ENCODE results near the gene ZCCHC24.
A peak's percentile ranks its signal among the peaks of the same experiment; 100 is the strongest.

The ZCCHC24 gene

DNA sequence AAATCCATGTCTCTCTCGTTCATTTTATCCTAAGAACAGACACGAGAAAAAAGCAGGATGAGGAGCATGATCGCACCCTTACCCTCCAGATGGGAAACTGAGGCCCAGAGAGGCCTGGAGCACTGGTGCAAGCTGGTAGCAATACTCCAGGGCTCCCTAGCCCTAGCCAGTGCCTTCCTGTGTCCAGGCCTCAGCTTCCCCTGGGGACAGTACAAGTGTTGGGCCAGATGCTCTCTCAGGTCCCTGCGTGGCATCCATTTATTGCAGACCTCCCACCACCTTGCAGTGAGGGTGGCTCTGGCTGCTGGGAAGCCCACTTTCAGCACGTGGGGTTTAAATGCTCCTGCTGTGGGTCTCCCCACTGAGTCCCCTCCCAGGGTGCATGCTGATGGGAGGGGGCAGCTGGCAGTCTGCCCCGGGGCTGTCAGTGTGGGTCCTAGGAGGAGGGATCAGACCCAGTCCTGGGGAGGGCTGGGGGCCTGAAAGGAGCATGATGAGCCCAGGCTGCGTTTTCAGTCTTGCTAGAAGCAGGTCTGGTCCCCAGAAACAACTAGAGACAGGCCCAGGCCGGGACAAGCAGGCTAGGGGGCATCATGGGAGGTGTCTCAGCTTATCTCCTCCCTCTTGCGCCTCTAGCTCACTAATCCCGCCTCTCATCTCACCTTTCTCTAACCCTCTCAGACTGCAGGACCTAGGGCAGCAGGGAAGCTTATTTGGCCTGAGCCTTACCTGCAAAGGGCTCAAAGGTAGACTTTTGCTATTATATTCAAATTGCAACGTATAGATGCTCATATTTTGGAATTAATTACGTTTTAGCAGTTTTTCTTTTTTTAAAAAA lies 98.8 kb downstream of the ZCCHC24 start:
- Histone ChIP-seq H3K9ac (ENCODE audit: insufficient read length, low read depth) (peak overlapping the region; percentile 14), H3K36me3 (ENCODE audit: insufficient read depth, insufficient read length, low read length) (peaks cover 31% of the 10 kb centered on the region), H3K9me3 (ENCODE audit: insufficient read depth, low read length) (no peaks in the 10 kb centered on the region), H3K27me3 (ENCODE audit: insufficient read depth, insufficient read length) (peaks cover 4% of the 10 kb centered on the region), H3K4me1 (ENCODE audit: insufficient read depth, insufficient read length) (peaks cover 18% of the 10 kb centered on the region), H3K4me3 (ENCODE audit: insufficient read length, low read depth) (no peak overlapping the region)
- TF ChIP-seq YY1 (IDR thresholded peaks at IDR 0.05; ENCODE audit: insufficient read depth, insufficient read length) (no peak), ZNF274 (IDR thresholded peaks at IDR 0.05; ENCODE audit: low read depth, low read length) (no peak), SUZ12 (IDR thresholded peaks at IDR 0.05; ENCODE audit: extremely low read depth, insufficient read depth, insufficient read length) (no peak)
- DNase-seq (ENCODE audit: low read depth, low spot score), result no peak

DNA sequence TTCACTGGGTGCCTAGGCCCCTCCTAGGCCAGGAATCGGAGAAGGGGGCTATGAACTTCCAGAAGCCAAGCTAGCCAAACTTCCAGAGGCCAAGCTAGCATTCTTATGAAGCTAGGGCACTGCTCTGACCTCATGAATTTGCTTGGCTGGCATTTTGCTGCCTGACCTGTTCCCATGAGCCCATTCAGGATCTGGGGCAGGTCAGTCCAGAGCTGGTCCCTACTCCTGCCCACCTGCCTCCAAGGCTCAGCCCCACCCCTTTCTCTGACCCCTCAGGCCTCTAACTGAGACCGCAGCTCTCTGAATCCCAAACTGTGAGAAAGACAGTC lies 99.4 kb downstream of the ZCCHC24 start:
- no peak overlapping the region for H3K9ac ChIP-seq (ENCODE audit: insufficient read length, low read depth)
- TF ChIP-seq YY1 (IDR thresholded peaks at IDR 0.05; ENCODE audit: insufficient read depth, insufficient read length) (no peak), ZNF274 (IDR thresholded peaks at IDR 0.05; ENCODE audit: low read depth, low read length) (no peak), SUZ12 (IDR thresholded peaks at IDR 0.05; ENCODE audit: extremely low read depth, insufficient read depth, insufficient read length) (no peak)

DNA sequence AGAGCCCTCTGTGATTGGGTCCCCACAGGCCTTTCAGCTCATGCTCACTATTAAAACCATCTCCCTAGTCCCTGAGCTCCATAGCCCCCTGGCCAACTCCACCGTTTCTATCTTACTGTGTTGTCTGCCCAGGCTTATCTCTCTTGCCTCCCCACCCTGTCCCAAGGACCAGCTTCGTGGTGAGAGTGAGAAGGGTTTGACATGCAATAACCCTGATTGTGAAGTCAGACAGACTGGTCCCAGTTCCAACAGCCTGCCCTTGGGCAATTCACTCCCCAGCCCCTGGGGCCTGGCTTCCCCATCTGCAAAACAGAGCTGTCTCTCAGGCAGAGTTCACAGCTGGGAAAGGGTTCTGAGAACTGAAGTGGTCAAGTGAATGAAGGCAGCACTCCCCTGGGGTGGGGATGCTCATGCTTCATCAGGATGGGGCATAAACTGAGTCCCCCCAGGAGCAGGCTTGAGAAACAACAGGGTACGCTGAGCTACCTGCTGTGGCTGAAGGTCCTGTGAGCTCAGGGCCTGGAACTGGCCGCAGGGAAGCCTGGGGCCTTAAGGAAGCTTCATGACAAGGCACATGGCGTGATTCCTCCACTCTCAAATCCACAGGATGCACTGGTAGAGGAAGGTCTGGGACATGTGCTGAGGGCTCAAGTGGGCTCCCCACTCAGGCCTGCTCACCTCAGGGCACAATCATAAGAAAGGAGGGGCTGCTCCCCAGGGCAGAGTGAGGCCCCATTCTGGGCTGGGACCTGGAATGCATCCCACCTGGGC lies 100.0 kb downstream of the ZCCHC24 start:
- TF ChIP-seq ZNF274 (IDR thresholded peaks at IDR 0.05; ENCODE audit: low read depth, low read length) (no peak), SUZ12 (IDR thresholded peaks at IDR 0.05; ENCODE audit: extremely low read depth, insufficient read depth, insufficient read length) (no peak), YY1 (IDR thresholded peaks at IDR 0.05; ENCODE audit: insufficient read depth, insufficient read length) (no peak)
- DNase-seq (ENCODE audit: low read depth, low spot score), result no peak
- Histone ChIP-seq H3K9ac (ENCODE audit: insufficient read length, low read depth) (no peak overlapping the region), H3K9me3 (ENCODE audit: insufficient read depth, low read length) (no peaks in the 10 kb centered on the region), H3K36me3 (ENCODE audit: insufficient read depth, insufficient read length, low read length) (peaks cover 21% of the 10 kb centered on the region), H3K4me1 (ENCODE audit: insufficient read depth, insufficient read length) (peaks cover 17% of the 10 kb centered on the region), H3K4me3 (ENCODE audit: insufficient read length, low read depth) (no peak overlapping the region), H3K27me3 (ENCODE audit: insufficient read depth, insufficient read length) (peaks cover 4% of the 10 kb centered on the region)

More for the DNA sequence above, 99.4 kb downstream of the ZCCHC24 start:
- Histone ChIP-seq H3K4me1 (ENCODE audit: insufficient read depth, insufficient read length) (peaks cover 18% of the 10 kb centered on the region), H3K27me3 (ENCODE audit: insufficient read depth, insufficient read length) (peaks cover 4% of the 10 kb centered on the region), H3K36me3 (ENCODE audit: insufficient read depth, insufficient read length, low read length) (peaks cover 26% of the 10 kb centered on the region), H3K9me3 (ENCODE audit: insufficient read depth, low read length) (no peaks in the 10 kb centered on the region), H3K4me3 (ENCODE audit: insufficient read length, low read depth) (no peak overlapping the region)
- no peak for DNase-seq (ENCODE audit: low read depth, low spot score)

DNA sequence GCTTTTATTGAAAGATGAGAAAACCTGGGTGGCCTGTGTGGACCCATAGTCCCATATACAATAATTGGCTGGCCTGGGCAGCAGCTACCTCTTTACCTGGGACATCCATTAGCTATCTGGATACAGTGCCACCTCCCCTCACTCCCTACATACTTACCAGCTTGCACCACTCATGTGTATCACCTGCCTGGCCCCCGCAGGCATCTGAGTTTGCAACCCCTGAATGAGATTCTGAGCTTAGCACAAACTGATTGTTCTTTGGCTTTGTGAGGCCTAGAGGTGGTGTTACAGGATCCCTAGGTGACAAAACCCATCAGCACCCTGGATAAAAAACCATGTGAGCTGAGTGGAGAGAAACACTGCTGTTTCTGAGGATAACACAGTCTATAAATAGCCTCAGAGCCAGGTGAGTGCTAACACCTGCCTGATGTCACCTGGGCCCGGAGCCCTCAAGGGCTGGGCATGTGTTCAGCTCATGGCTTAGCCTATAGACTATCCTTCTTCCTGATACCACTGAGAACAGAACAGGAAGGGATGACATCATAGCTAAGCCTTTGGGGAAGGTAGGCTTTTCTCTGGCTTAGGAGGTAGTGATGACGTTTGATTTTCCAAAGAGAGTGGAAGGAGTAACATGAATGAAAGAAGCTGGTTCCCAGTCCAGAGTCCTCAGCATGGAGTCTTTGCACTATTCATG lies 100.8 kb downstream of the ZCCHC24 start:
- Histone ChIP-seq H3K9ac (ENCODE audit: insufficient read length, low read depth) (no peak overlapping the region), H3K4me3 (ENCODE audit: insufficient read length, low read depth) (no peak overlapping the region), H3K27me3 (ENCODE audit: insufficient read depth, insufficient read length) (peaks cover 4% of the 10 kb centered on the region), H3K9me3 (ENCODE audit: insufficient read depth, low read length) (no peaks in the 10 kb centered on the region), H3K4me1 (ENCODE audit: insufficient read depth, insufficient read length) (peaks cover 17% of the 10 kb centered on the region), H3K36me3 (ENCODE audit: insufficient read depth, insufficient read length, low read length) (peaks cover 13% of the 10 kb centered on the region)
- TF ChIP-seq ZNF274 (IDR thresholded peaks at IDR 0.05; ENCODE audit: low read depth, low read length) (no peak), SUZ12 (IDR thresholded peaks at IDR 0.05; ENCODE audit: extremely low read depth, insufficient read depth, insufficient read length) (no peak), YY1 (IDR thresholded peaks at IDR 0.05; ENCODE audit: insufficient read depth, insufficient read length) (no peak)
- DNase-seq (ENCODE audit: low read depth, low spot score), result no peak

DNA sequence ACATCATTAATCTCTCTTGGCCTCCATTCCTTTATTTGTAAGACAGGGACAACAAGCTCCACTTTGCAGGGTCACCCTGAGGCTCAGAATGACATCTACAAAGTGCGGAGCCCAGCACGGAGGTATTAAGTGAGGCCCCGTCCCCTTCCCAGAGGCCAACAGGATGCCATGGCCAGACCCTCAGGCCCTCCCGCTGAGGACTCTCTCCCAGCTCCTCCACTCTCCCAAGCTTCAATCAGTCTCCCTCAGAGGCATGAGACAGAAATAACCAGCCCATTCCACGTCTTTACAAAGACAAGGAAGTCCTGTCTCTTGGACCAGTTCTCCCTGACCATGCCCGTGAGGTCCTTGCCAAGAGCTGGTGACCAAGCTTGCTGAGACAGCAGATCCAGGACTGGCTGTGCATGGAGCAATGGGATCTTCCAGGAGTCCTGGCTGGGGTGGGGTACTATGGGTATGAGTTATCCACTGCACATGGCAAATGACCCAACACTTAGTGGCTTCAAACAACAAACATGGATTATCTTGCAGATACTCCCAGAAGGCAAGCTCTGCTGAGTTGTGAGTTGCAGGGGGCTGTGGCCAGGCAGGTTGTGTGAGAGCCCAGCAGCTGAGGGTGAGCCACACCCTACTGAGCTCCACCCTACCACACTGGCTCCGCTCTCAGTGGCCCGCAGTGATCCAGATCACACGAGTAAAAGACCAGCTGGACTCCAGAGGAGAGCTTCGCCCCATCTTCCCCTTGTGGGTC lies 102.4 kb downstream of the ZCCHC24 start:
- TF ChIP-seq YY1 (IDR thresholded peaks at IDR 0.05; ENCODE audit: insufficient read depth, insufficient read length) (no peak), SUZ12 (IDR thresholded peaks at IDR 0.05; ENCODE audit: extremely low read depth, insufficient read depth, insufficient read length) (no peak), ZNF274 (IDR thresholded peaks at IDR 0.05; ENCODE audit: low read depth, low read length) (no peak)
- DNase-seq (ENCODE audit: low read depth, low spot score), result no peak
- peaks cover 15% of the 10 kb centered on the region for H3K4me1 ChIP-seq (ENCODE audit: insufficient read depth, insufficient read length)

DNA sequence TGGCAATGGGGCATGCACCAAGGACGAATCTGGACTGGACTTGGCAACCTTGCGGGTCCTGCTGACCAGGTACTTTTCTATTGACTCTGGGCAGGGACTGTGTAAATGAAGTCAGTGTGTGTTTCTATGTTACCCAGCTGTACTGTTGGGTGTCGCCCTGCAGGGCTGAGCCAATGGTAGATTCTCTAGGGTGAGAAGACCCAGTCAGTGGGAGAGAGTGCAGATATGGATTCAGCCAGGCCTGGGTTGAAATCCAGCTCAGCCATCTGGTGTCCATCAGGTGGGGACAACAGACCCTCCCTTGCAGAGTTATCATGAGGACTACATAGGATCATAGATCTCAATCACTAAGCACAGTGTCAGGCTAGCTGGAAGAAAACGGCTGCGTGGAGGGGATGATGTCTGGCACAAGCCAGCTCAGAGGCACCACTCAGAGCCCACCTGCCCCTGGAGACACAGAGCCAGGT lies 103.1 kb downstream of the ZCCHC24 start:
- no peak for DNase-seq (ENCODE audit: low read depth, low spot score)
- Histone ChIP-seq H3K4me1 (ENCODE audit: insufficient read depth, insufficient read length) (peaks cover 15% of the 10 kb centered on the region), H3K36me3 (ENCODE audit: insufficient read depth, insufficient read length, low read length) (no peaks in the 10 kb centered on the region), H3K9ac (ENCODE audit: insufficient read length, low read depth) (no peak overlapping the region), H3K9me3 (ENCODE audit: insufficient read depth, low read length) (peaks cover 7% of the 10 kb centered on the region; the same call in 1 of the 2 replicates), H3K27me3 (ENCODE audit: insufficient read depth, insufficient read length) (peaks cover 6% of the 10 kb centered on the region), H3K4me3 (ENCODE audit: insufficient read length, low read depth) (no peak overlapping the region)
- TF ChIP-seq YY1 (IDR thresholded peaks at IDR 0.05; ENCODE audit: insufficient read depth, insufficient read length), result no peak
- TF ChIP-seq ZNF274 (IDR thresholded peaks at IDR 0.05; ENCODE audit: low read depth, low read length), result no peak
- no peak for TF ChIP-seq SUZ12 (IDR thresholded peaks at IDR 0.05; ENCODE audit: extremely low read depth, insufficient read depth, insufficient read length)

More for the DNA sequence above, 102.4 kb downstream of the ZCCHC24 start:
- Histone ChIP-seq H3K9me3 (ENCODE audit: insufficient read depth, low read length) (0 out of 2 replicates have a peak, but pooled peaks cover under 1% of the 10 kb centered on the region), H3K4me3 (ENCODE audit: insufficient read length, low read depth) (no peak overlapping the region), H3K27me3 (ENCODE audit: insufficient read depth, insufficient read length) (peaks cover 6% of the 10 kb centered on the region), H3K9ac (ENCODE audit: insufficient read length, low read depth) (no peak overlapping the region), H3K36me3 (ENCODE audit: insufficient read depth, insufficient read length, low read length) (no peaks in the 10 kb centered on the region)

Measured in NT2/D1 (cell line).